Erythroblast (primary cell): ENCODE results near the gene ZBTB44.

Source experiments
- DNase-seq, 2 experiments: peaks; one replicate each; lab custom pipeline; 2025; lab: John Stamatoyannopoulos, UW
- GATA1 ChIP-seq: IDR thresholded peaks from 2 replicates; pipeline ENCODE4 v1.6.1; 2011; ENCODE audit warnings: low read depth, mild to moderate bottlenecking, control low read depth, low read length, moderate library complexity
- POLR2A ChIP-seq: IDR thresholded peaks from 2 replicates; pipeline ENCODE4 v1.6.1; 2011; ENCODE audit warnings: mild to moderate bottlenecking, low read length

Gene ZBTB44

GRCh38 chr11:130211781-130212401, 102.8 kb downstream of the ZBTB44 start:
- DNase-seq: no peak
- no peak for TF ChIP-seq GATA1
- no peak for TF ChIP-seq POLR2A

- no peak for DNase-seq
- TF ChIP-seq GATA1: no peak
- no peak for TF ChIP-seq POLR2A
These were observed 103.6 kb downstream of the ZBTB44 start for GRCh38 chr11:130211144-130211543.

GRCh38 chr11:130209954-130210854, 104.5 kb downstream of the ZBTB44 start:
- TF ChIP-seq GATA1 (no peak), POLR2A (no peak)
- no peak for DNase-seq

GRCh38 chr11:130209128-130209932, 105.4 kb downstream of the ZBTB44 start:
- no peak for DNase-seq
- TF ChIP-seq POLR2A (no peak), GATA1 (no peak)

- TF ChIP-seq POLR2A: no peak
- no peak for TF ChIP-seq GATA1
- no peak for DNase-seq
These were observed 106.2 kb downstream of the ZBTB44 start for GRCh38 chr11:130208241-130209127.

GRCh38 chr11:130206141-130206540, 108.6 kb downstream of the ZBTB44 start:
- DNase-seq: no peak
- no peak for TF ChIP-seq GATA1

- TF ChIP-seq POLR2A (no peak), GATA1 (no peak)
These were observed 110.0 kb downstream of the ZBTB44 start for GRCh38 chr11:130204703-130205095.

GRCh38 chr11:130203766-130204702, 110.7 kb downstream of the ZBTB44 start:
- no peak for DNase-seq
- TF ChIP-seq GATA1 (no peak), POLR2A (no peak)

More at GRCh38 chr11:130204703-130205095, 110.0 kb downstream of the ZBTB44 start:
- no peak for DNase-seq

GRCh38 chr11:130202818-130203689, 111.7 kb downstream of the ZBTB44 start:
- no peak for TF ChIP-seq POLR2A
- no peak for TF ChIP-seq GATA1
- DNase-seq: no peak

- no peak for DNase-seq
- no peak for TF ChIP-seq POLR2A
- TF ChIP-seq GATA1: no peak
These were observed 112.5 kb downstream of the ZBTB44 start for GRCh38 chr11:130202009-130202817.

GRCh38 chr11:130201026-130201425, 113.7 kb downstream of the ZBTB44 start:
- no peak for DNase-seq

More at GRCh38 chr11:130201026-130201425, 113.7 kb downstream of the ZBTB44 start:
- TF ChIP-seq GATA1: no peak
- TF ChIP-seq POLR2A: no peak
